Cortex of kidney (tissue), 1 donor: ENCODE data around the gene DDAH2.
"Not testable (repeated sequence)": the region's sequence is repeated elsewhere in the genome, so short reads cannot be mapped to it uniquely, and the experiment has no call there.

Experiments used
- DNase-seq: peaks from one replicate; lab custom pipeline; 2025; lab: John Stamatoyannopoulos, UW

DDAH2 gene

GRCh38 chr6:31713991-31714684 lies 15.0 kb downstream of the DDAH2 start:
- no peak for DNase-seq

- no peak for DNase-seq
Observed at GRCh38 chr6:31713465-31713864, 15.6 kb downstream of the DDAH2 start.

GRCh38 chr6:31712296-31712695 lies 16.8 kb downstream of the DDAH2 start:
- no peak for DNase-seq

- no peak for DNase-seq
Observed at GRCh38 chr6:31711233-31711632, 17.9 kb downstream of the DDAH2 start.

- no peak for DNase-seq
Observed at GRCh38 chr6:31710523-31711219, 18.4 kb downstream of the DDAH2 start.

- not testable (repeated sequence) for DNase-seq
Observed at GRCh38 chr6:31709157-31709556, 19.9 kb downstream of the DDAH2 start.

GRCh38 chr6:31708224-31708623 lies 20.9 kb downstream of the DDAH2 start:
- no peak for DNase-seq

GRCh38 chr6:31707701-31708100 lies 21.4 kb downstream of the DDAH2 start:
- DNase-seq = no peak

GRCh38 chr6:31706599-31706998 lies 22.5 kb downstream of the DDAH2 start, which contains the start of gene LY6G6F:
Gene LY6G6F (plus strand): TSS chr6:31706866. CDS start chr6:31706907, 41 bp downstream.
- no peak for DNase-seq

- DNase-seq = no peak
Observed at GRCh38 chr6:31705931-31706330, 23.2 kb downstream of the DDAH2 start.

GRCh38 chr6:31702819-31703716 lies 26.0 kb downstream of the DDAH2 start, which contains the start of gene ABHD16A:
Gene ABHD16A (minus strand): TSS chr6:31703324. CDS start chr6:31703281, 43 bp downstream.
- DNase-seq = peak; percentile 48

- no peak for DNase-seq
Observed at GRCh38 chr6:31702405-31702818, 26.7 kb downstream of the DDAH2 start.

- DNase-seq = no peak
Observed at GRCh38 chr6:31701666-31702404, 27.3 kb downstream of the DDAH2 start.

- no peak for DNase-seq
Observed at GRCh38 chr6:31700740-31701401, 28.2 kb downstream of the DDAH2 start.

GRCh38 chr6:31697555-31697954 lies 31.5 kb downstream of the DDAH2 start:
- no peak for DNase-seq

- no peak for DNase-seq
Observed at GRCh38 chr6:31693535-31693934, 35.6 kb downstream of the DDAH2 start.

GRCh38 chr6:31692886-31693285 lies 36.2 kb downstream of the DDAH2 start:
- DNase-seq = no peak

- no peak for DNase-seq
Observed at GRCh38 chr6:31692353-31692752, 36.7 kb downstream of the DDAH2 start.

GRCh38 chr6:31691564-31692108 lies 37.5 kb downstream of the DDAH2 start:
- DNase-seq = no peak

- DNase-seq = no peak
Observed at GRCh38 chr6:31691078-31691463, 38.0 kb downstream of the DDAH2 start.
